H1 (cell line): ENCODE results near the gene RPSA. TPM values are rescaled to one million over a fixed set of nuclear protein-coding genes. Genes with fewer than 3 reads are reported as not detected.

Experiments
- CTCF ChIA-PET: fragments of 300-600 bp; sonication (Branson Sonifier 250); formaldehyde crosslinking; loops from one replicate; lab custom pipeline; 2021; ENCODE audit not compliant: partially characterized antibody; lab: Charles Lee
- POLR2A ChIA-PET: fragments of 300-600 bp; sonication (Branson Sonifier 250); formaldehyde crosslinking; loops from one replicate; lab custom pipeline; 2021; ENCODE audit warnings: inconsistent platforms; ENCODE audit not compliant: partially characterized antibody; lab: Charles Lee
- DNase-seq, 2 experiments: peaks; one replicate each; pipeline versions ENCODE4 v3.0.0 to v3.0.0-alpha.2; 2010 to 2022; ENCODE audit warnings: low spot score in 2 of 2, low read depth in 1 of 2, mixed read lengths in 1 of 2
- FAIRE-seq: peaks from 2 replicates; lab custom pipeline; 2011; peaks lifted over from hg19 to GRCh38; lab: Jason Lieb, UNC
- H2AFZ ChIP-seq: 2 replicates; pipeline ENCODE4 v1.8.1; 2012; ENCODE audit warnings: low read length, inconsistent platforms
- H2AK5ac ChIP-seq: 2 replicates; pipeline ENCODE4 v1.6.1; 2013; ENCODE audit warnings: low read depth, low read length
- H2BK120ac ChIP-seq: replicated peaks from 2 replicates; pipeline ENCODE3; 2013; ENCODE audit warnings: low read depth, low read length, inconsistent platforms
- H2BK12ac ChIP-seq: 2 replicates; pipeline ENCODE4 v1.6.1; 2013; ENCODE audit warnings: low read depth, low read length
- H2BK15ac ChIP-seq: 2 replicates; pipeline ENCODE4 v1.6.1; 2013; ENCODE audit warnings: low read length
- H2BK20ac ChIP-seq: 2 replicates; pipeline ENCODE4 v1.6.1; 2013; ENCODE audit warnings: low read length
- H2BK5ac ChIP-seq: 2 replicates; pipeline ENCODE4 v1.6.1; 2013; ENCODE audit warnings: low read depth, low read length
- H3K14ac ChIP-seq: 2 replicates; pipeline ENCODE4 v1.6.1; 2013; ENCODE audit warnings: inconsistent platforms; ENCODE audit not compliant: insufficient read length
- H3K18ac ChIP-seq: 2 replicates; pipeline ENCODE4 v1.6.1; 2013; ENCODE audit warnings: low read length; ENCODE audit errors: extremely low read depth
- H3K23ac ChIP-seq: 2 replicates; pipeline ENCODE4 v1.6.1; 2013; ENCODE audit warnings: inconsistent platforms; ENCODE audit not compliant: insufficient read length
- H3K23me2 ChIP-seq: 2 replicates; pipeline ENCODE4 v1.6.1; 2013; ENCODE audit warnings: low read depth, low read length
- H3K27ac ChIP-seq: 2 replicates; pipeline ENCODE4 v1.6.1; 2011; ENCODE audit warnings: low read depth, low read length, inconsistent platforms
- H3K27me3 ChIP-seq, 4 experiments: replicated peaks in 1 of 4; 1 replicate in 1 of 4; 2 replicates in 3 of 4; pipeline versions ENCODE4 v1.6.1 to v1.8.1; 2011 to 2013; ENCODE audit warnings: low read length in 3 of 4, mild to moderate bottlenecking in 3 of 4, inconsistent platforms in 2 of 4, mixed read lengths in 2 of 4, moderate library complexity in 1 of 4; ENCODE audit not compliant: control insufficient read depth in 3 of 4, insufficient read depth in 3 of 4; ENCODE audit errors: extremely low read depth in 1 of 4
- H3K36me3 ChIP-seq, 4 experiments: 2 replicates each; pipeline versions ENCODE4 v1.6.1 to v1.8.1; 2011 to 2013; ENCODE audit warnings: mild to moderate bottlenecking in 4 of 4, low read length in 3 of 4, moderate library complexity in 2 of 4, control low read depth in 1 of 4, inconsistent platforms in 1 of 4; ENCODE audit not compliant: insufficient read depth in 4 of 4, control insufficient read depth in 2 of 4
- H3K4ac ChIP-seq: replicated peaks from 2 replicates; pipeline ENCODE3; 2013; ENCODE audit warnings: low read length, low read depth, mixed read lengths, inconsistent platforms; ENCODE audit not compliant: insufficient read length
- H3K4me1 ChIP-seq, 4 experiments: replicated peaks in 1 of 4; 1 replicate in 1 of 4; 2 replicates in 3 of 4; pipeline versions ENCODE4 v1.6.1 to v1.8.1; 2011 to 2013; ENCODE audit warnings: low read length in 3 of 4, inconsistent platforms in 2 of 4, mixed read lengths in 1 of 4; ENCODE audit not compliant: insufficient read depth in 4 of 4, control insufficient read depth in 3 of 4
- H3K4me2 ChIP-seq, 2 experiments: 2 replicates each; pipeline versions ENCODE4 v1.6.1 to v1.8.1; 2011 to 2013; ENCODE audit warnings: low read depth in 2 of 2, low read length in 2 of 2, control low read depth in 1 of 2, inconsistent platforms in 1 of 2, mild to moderate bottlenecking in 1 of 2; ENCODE audit not compliant: insufficient read depth in 1 of 2
- H3K4me3 ChIP-seq, 4 experiments: fragments of 200-600, 300-600 bp in 1 of 4; sonication (generic), shearing (Covaris generic), sonication (Bioruptor Twin) in 1 of 4; 2 replicates each; pipeline versions ENCODE4 v1.5.1 to v1.8.1; 2011 to 2016; ENCODE audit warnings: low read length in 4 of 4, low read depth in 3 of 4, control low read depth in 2 of 4, inconsistent platforms in 2 of 4, mild to moderate bottlenecking in 2 of 4, mixed read lengths in 1 of 4, moderate library complexity in 1 of 4; ENCODE audit not compliant: insufficient read depth in 2 of 4; ENCODE audit errors: extremely low read depth in 1 of 4
- H3K56ac ChIP-seq: replicated peaks from 2 replicates; pipeline ENCODE3; 2013; ENCODE audit warnings: low read depth, mild to moderate bottlenecking, mixed read lengths, low read length, inconsistent platforms; ENCODE audit not compliant: insufficient read length
- H3K79me1 ChIP-seq: 2 replicates; pipeline ENCODE4 v1.6.1; 2013; ENCODE audit warnings: low read depth, low read length, control low read depth
- H3K79me2 ChIP-seq, 2 experiments: 2 replicates each; pipeline versions ENCODE4 v1.6.1 to v1.8.1; 2012 to 2013; ENCODE audit warnings: low read length in 2 of 2, mild to moderate bottlenecking in 2 of 2, inconsistent platforms in 1 of 2; ENCODE audit not compliant: insufficient read depth in 2 of 2, control insufficient read depth in 1 of 2
- H3K9ac ChIP-seq, 4 experiments: replicated peaks in 1 of 4; 1 replicate in 1 of 4; 2 replicates in 3 of 4; pipeline versions ENCODE4 v1.6.1 to v1.8.1; 2011 to 2013; ENCODE audit warnings: low read depth in 3 of 4, low read length in 3 of 4, control low read depth in 2 of 4, mild to moderate bottlenecking in 2 of 4, moderate library complexity in 2 of 4, inconsistent platforms in 1 of 4; ENCODE audit errors: extremely low read depth in 1 of 4
- H3K9me3 ChIP-seq, 2 experiments: 2 replicates each; pipeline versions ENCODE4 v1.6.1 to v1.8.1; 2012 to 2013; ENCODE audit warnings: mild to moderate bottlenecking in 2 of 2, moderate library complexity in 2 of 2, control low read depth in 1 of 2, inconsistent platforms in 1 of 2, low read depth in 1 of 2, low read length in 1 of 2, mixed read lengths in 1 of 2; ENCODE audit not compliant: insufficient read depth in 2 of 2
- H4K20me1 ChIP-seq, 2 experiments: replicated peaks in 1 of 2; 2 replicates each; pipeline versions ENCODE3 to v1.8.1; 2011 to 2013; ENCODE audit warnings: inconsistent platforms in 2 of 2, low read length in 2 of 2, mild to moderate bottlenecking in 1 of 2; ENCODE audit not compliant: insufficient read depth in 2 of 2, control insufficient read depth in 1 of 2
- H4K5ac ChIP-seq: 2 replicates; pipeline ENCODE4 v1.6.1; 2013; ENCODE audit warnings: low read length, low read depth, mixed read lengths, inconsistent platforms; ENCODE audit not compliant: insufficient read length
- H4K8ac ChIP-seq: 2 replicates; pipeline ENCODE4 v1.8.0; 2013; ENCODE audit warnings: mild to moderate bottlenecking, moderate library complexity, low read length, inconsistent platforms; ENCODE audit not compliant: insufficient read depth; ENCODE audit errors: extremely low read depth
- H4K91ac ChIP-seq: replicated peaks from 2 replicates; pipeline ENCODE3; 2013; ENCODE audit warnings: low read length, mixed read lengths, inconsistent platforms; ENCODE audit not compliant: insufficient read length
- ATF2 ChIP-seq: IDR thresholded peaks from 2 replicates; pipeline ENCODE4 v1.6.1; 2012; ENCODE audit warnings: low read length, inconsistent platforms
- BACH1 ChIP-seq: IDR thresholded peaks from 2 replicates; pipeline ENCODE4 v1.6.1; 2012; ENCODE audit warnings: low read length, improper control_type of control experiment
- CBX5 ChIP-seq: fragments of 300-800, 300-1000 bp; sonication (generic); IDR thresholded peaks from 2 replicates; pipeline ENCODE4 v1.7.1; 2016; ENCODE audit warnings: antibody characterized with exemption, low read length, low read depth
- FOSL1 ChIP-seq: IDR thresholded peaks from 2 replicates; pipeline ENCODE4 v1.6.1; 2011; ENCODE audit warnings: mild to moderate bottlenecking, low read depth, low read length, moderate library complexity; ENCODE audit not compliant: insufficient read depth
- POLR2A ChIP-seq, 2 experiments: IDR thresholded peaks; 1 replicate in 1 of 2; 2 replicates in 1 of 2; pipeline ENCODE4 v1.6.1; 2011; ENCODE audit warnings: low read depth in 2 of 2, low read length in 2 of 2, mild to moderate bottlenecking in 2 of 2; ENCODE audit errors: control extremely low read depth in 1 of 2
- ZNF274 ChIP-seq: IDR thresholded peaks from 2 replicates; pipeline ENCODE4 v1.7.0; 2012; ENCODE audit warnings: low read length, borderline replicate concordance; ENCODE audit errors: extremely low read depth
- WGBS, 2 experiments: shearing (Covaris generic) in 1 of 2; methylation state at CpG; one replicate each; pipeline versions ENCODE4 v1.1.6 to v1.1.7; 2013 to 2015; ENCODE audit warnings: low lambda C conversion rate in 2 of 2, mixed read lengths in 2 of 2, inconsistent platforms in 1 of 2, low coverage in 1 of 2, missing lambda C conversion rate in 1 of 2; ENCODE audit not compliant: insufficient replicate concordance in 2 of 2, insufficient coverage in 1 of 2, insufficient read length in 1 of 2; ENCODE audit errors: extremely low coverage in 1 of 2, missing lambda C conversion rate in 1 of 2; 5-methylcytosine and 5-hydroxymethylcytosine counted together
- polyA plus RNA-seq, 7 experiments: library from polyadenylated mRNA; depleted of rRNA in 3 of 7; stranded (reverse) in 5 of 7; unstranded in 2 of 7; fragments of >200 nt in 5 of 7; fragments of 200-250 nt in 2 of 7; gene quantifications; 1 replicate in 5 of 7; 2 replicates in 1 of 7; 4 replicates in 1 of 7; pipeline versions ENCODE4 v1.2.1 to v1.2.3, GENCODE V29; 2011 to 2013; ENCODE audit warnings: missing spikeins in 2 of 7, mixed read lengths in 2 of 7
- total RNA-seq: library from RNA; stranded (reverse); fragmentation: NEBNext Ultra II Directional; extraction: Animal tissue kit (Norgen Biotek cat#: 25700); gene quantifications from 2 replicates; pipeline ENCODE4 v1.2.1, GENCODE V29; 2021

Gene RPSA
- total and polyA plus RNA-seq, 2 of the 8 experiments (the other 6 are each of a cell fraction or from before 2014, with no cell fraction given): 2,661 to 7,468 TPM

- CTCF ChIA-PET: interaction anchor here (0.6 to 9.9 kb wide), 16 partner anchors 13 to 467 kb away, joined by 3 to 122 read pairs (median 8); partner anchors contain the start of gene MOBP
- H2BK20ac ChIP-seq: no peak overlapping the region
- no peak overlapping the region for H2BK5ac ChIP-seq
- no peaks in the 10 kb centered on the region for H3K27me3 ChIP-seq
- WGBS, 2 experiments: 88% methylated on average over 2 of the region's 2 CpGs; no CpG with 5 or more reads in 1 of the 2 experiments
- no peaks in the 10 kb centered on the region for H3K9me3 ChIP-seq
- TF ChIP-seq ZNF274 (no peak), CBX5 (no peak), POLR2A (IDR thresholded peaks at IDR 0.05; ENCODE audit: control extremely low read depth in 1 of 2, low read depth in 2 of 2, low read length in 2 of 2) (no peak), FOSL1 (no peak), BACH1 (no peak), ATF2 (no peak)
- H2AFZ ChIP-seq: no peak overlapping the region
- no peak overlapping the region for H4K91ac ChIP-seq
- no peak overlapping the region for H3K23ac ChIP-seq
- H3K18ac ChIP-seq: no peak overlapping the region
- no peak overlapping the region for H3K9ac ChIP-seq
- no peak overlapping the region for H3K14ac ChIP-seq
- H3K4me1 ChIP-seq: no peaks in the 10 kb centered on the region
- DNase-seq (no peak), FAIRE-seq (no peak)
- H4K8ac ChIP-seq: no peak overlapping the region
- H3K4me3 ChIP-seq: no peak overlapping the region
- H4K5ac ChIP-seq: no peak overlapping the region
- H3K79me1 ChIP-seq: no peaks in the 10 kb centered on the region
- H3K4ac ChIP-seq: no peak overlapping the region
- no peak overlapping the region for H3K27ac ChIP-seq
- no peak overlapping the region for H2AK5ac ChIP-seq
- H2BK12ac ChIP-seq: no peak overlapping the region
- H4K20me1 ChIP-seq: no peaks in the 10 kb centered on the region
- H3K23me2 ChIP-seq: no peaks in the 10 kb centered on the region
- no peaks in the 10 kb centered on the region for H3K36me3 ChIP-seq
- no peaks in the 10 kb centered on the region for H3K79me2 ChIP-seq
- H3K4me2 ChIP-seq: no peak overlapping the region
- POLR2A ChIA-PET: interaction anchor here (0.7 to 2.7 kb wide), 3 partner anchors 31 to 224 kb away, joined by 3 to 10 read pairs (median 3); no protein-coding TSS in a partner anchor
- H2BK15ac ChIP-seq: no peak overlapping the region
- H3K56ac ChIP-seq: no peak overlapping the region
- H2BK120ac ChIP-seq: no peak overlapping the region
Measured at GRCh38 chr3:39445927-39446326, 39.4 kb downstream of the RPSA start.
